HCT116 (cell line): ENCODE results near the gene RBM44. TPM values are rescaled to one million over a fixed set of nuclear protein-coding genes. Genes with fewer than 3 reads are reported as not detected.

Experiments
- ATAC-seq: fragments of 200-7000 bp; cut with Tn5 transposase; 2 replicates; pipeline ENCODE4 v1.9.1; 2020; ENCODE audit warnings: mild to moderate bottlenecking, moderate library complexity
- BruUV-seq: library from RNA; stranded (reverse); fragments of 400-500 nt; replicated peaks from 2 replicates; lab custom pipeline; 2021; lab: Mats Ljungman, UMichigan
- CTCF ChIA-PET: fragments of 300-600 bp; sonication (Branson Sonifier 250); formaldehyde crosslinking; loops from one replicate; lab custom pipeline; 2021; ENCODE audit warnings: antibody characterized with exemption; lab: Charles Lee
- POLR2A ChIA-PET: fragments of 300-600, 350-600 bp; sonication (Branson Sonifier 250); formaldehyde crosslinking; loops from one replicate; lab custom pipeline; 2021; ENCODE audit warnings: antibody characterized with exemption; lab: Charles Lee
- RAD21 ChIA-PET, 2 experiments: fragments of 300-600 bp; sonication (Branson Sonifier 250); formaldehyde crosslinking; loops; one replicate each; lab custom pipeline; 2023; ENCODE audit warnings: low total read pairs in 2 of 2; ENCODE audit not compliant: uncharacterized antibody in 2 of 2, unreplicated experiment in 2 of 2, low non-redundant PET in 1 of 2; lab: Charles Lee
- DNase-seq: peaks from one replicate; pipeline ENCODE4 v3.0.0-alpha.2; 2010; ENCODE audit warnings: low read depth, low spot score
- H2AFZ ChIP-seq: fragments of 200-600 bp; shearing (Covaris generic), sonication (generic); 2 replicates; pipeline ENCODE4 v1.6.1; 2017; ENCODE audit warnings: low read depth, mixed run types, mixed read lengths, antibody characterized with exemption, low read length; ENCODE audit not compliant: poor library complexity, severe bottlenecking
- H3K27ac ChIP-seq: 2 replicates; pipeline ENCODE4 v1.5.1; 2012; ENCODE audit warnings: low read depth, low read length
- H3K27me3 ChIP-seq: fragments of 200-600 bp; sonication (generic); 2 replicates; pipeline ENCODE4 v1.6.1; 2016; ENCODE audit warnings: mixed run types, low read length, mixed read lengths; ENCODE audit not compliant: insufficient read depth
- H3K36me3 ChIP-seq, 2 experiments: fragments of 200-500 bp in 1 of 2; fragments of 200-600 bp in 1 of 2; sonication (Bioruptor generic) in 1 of 2; sonication (generic) in 1 of 2; 2 replicates each; pipeline versions ENCODE4 v1.5.1 to v1.6.1; 2014 to 2016; ENCODE audit warnings: low read length in 2 of 2, inconsistent platforms in 1 of 2, mixed read lengths in 1 of 2, mixed run types in 1 of 2; ENCODE audit not compliant: insufficient read depth in 2 of 2, control insufficient read depth in 1 of 2
- H3K4me1 ChIP-seq, 2 experiments: fragments of 200-600 bp in 1 of 2; sonication (generic) in 1 of 2; 2 replicates each; pipeline versions ENCODE4 v1.5.1 to v1.6.1; 2012 to 2017; ENCODE audit warnings: low read length in 2 of 2, inconsistent platforms in 1 of 2, mild to moderate bottlenecking in 1 of 2, mixed read lengths in 1 of 2, mixed run types in 1 of 2, moderate library complexity in 1 of 2; ENCODE audit not compliant: insufficient read depth in 2 of 2, control insufficient read depth in 1 of 2
- H3K4me2 ChIP-seq: fragments of 200-600 bp; sonication (generic); 2 replicates; pipeline ENCODE4 v1.6.1; 2017; ENCODE audit warnings: mixed run types, low read length, mixed read lengths
- H3K4me3 ChIP-seq, 2 experiments: fragments of 200-600 bp in 1 of 2; sonication (generic) in 1 of 2; replicated peaks in 1 of 2; 2 replicates each; pipeline ENCODE4 v1.5.1; 2011 to 2016; ENCODE audit warnings: low read length in 2 of 2, control low read depth in 1 of 2, low read depth in 1 of 2, mild to moderate bottlenecking in 1 of 2, mixed read lengths in 1 of 2, mixed run types in 1 of 2
- H3K79me2 ChIP-seq: fragments of 200-600 bp; sonication (generic); 2 replicates; pipeline ENCODE4 v1.6.1; 2017; ENCODE audit warnings: mild to moderate bottlenecking, mixed run types, low read length, moderate library complexity, mixed read lengths; ENCODE audit not compliant: insufficient read depth
- H3K9ac ChIP-seq: fragments of 200-600 bp; sonication (generic); 2 replicates; pipeline ENCODE4 v1.6.1; 2016; ENCODE audit warnings: low read length, mixed read lengths
- H3K9me2 ChIP-seq: fragments of 200-600 bp; sonication (generic), shearing (Covaris generic); 2 replicates; pipeline ENCODE4 v1.6.1; 2017; ENCODE audit warnings: mixed run types, mild to moderate bottlenecking, moderate library complexity; ENCODE audit not compliant: insufficient read depth
- H3K9me3 ChIP-seq, 2 experiments: fragments of 200-500 bp in 1 of 2; fragments of 200-600 bp in 1 of 2; sonication (Bioruptor generic) in 1 of 2; sonication (generic) in 1 of 2; 2 replicates each; pipeline ENCODE4 v1.6.1; 2014 to 2017; ENCODE audit warnings: low read length in 2 of 2, mixed read lengths in 2 of 2, inconsistent platforms in 1 of 2, low read depth in 1 of 2, mild to moderate bottlenecking in 1 of 2, mixed run types in 1 of 2, moderate library complexity in 1 of 2; ENCODE audit not compliant: control insufficient read depth in 1 of 2, insufficient read depth in 1 of 2
- H4K20me1 ChIP-seq: fragments of 200-600 bp; sonication (generic), shearing (Covaris generic); 2 replicates; pipeline ENCODE4 v1.6.1; 2017; ENCODE audit warnings: mixed run types, mild to moderate bottlenecking, moderate library complexity; ENCODE audit not compliant: insufficient read depth
- CBX3 ChIP-seq: IDR thresholded peaks from 2 replicates; pipeline ENCODE4 v1.6.1; 2012; ENCODE audit warnings: low read depth
- CEBPB ChIP-seq: IDR thresholded peaks from 2 replicates; pipeline ENCODE4 v1.6.1; 2012; ENCODE audit warnings: low read depth
- EZH2phosphoT487 ChIP-seq: fragments of 200-600 bp; IDR thresholded peaks from 2 replicates; pipeline ENCODE4 v1.6.1; 2018; ENCODE audit warnings: antibody characterized with exemption, borderline replicate concordance
- FOSL1 ChIP-seq: IDR thresholded peaks from 2 replicates; pipeline ENCODE4 v1.6.1; 2012; ENCODE audit warnings: low read depth
- MAX ChIP-seq: IDR thresholded peaks from 2 replicates; pipeline ENCODE4 v1.6.1; 2012
- POLR2A ChIP-seq: IDR thresholded peaks from 2 replicates; pipeline ENCODE4 v1.7.0; 2011; ENCODE audit warnings: borderline replicate concordance; ENCODE audit not compliant: insufficient read depth, insufficient read length; ENCODE audit errors: extremely low read depth
- POLR2AphosphoS5 ChIP-seq: IDR thresholded peaks from 2 replicates; pipeline ENCODE4 v1.6.1; 2011; ENCODE audit warnings: mild to moderate bottlenecking, low read depth, low read length, moderate library complexity
- RAD21 ChIP-seq: IDR thresholded peaks from 2 replicates; pipeline ENCODE4 v1.6.1; 2012; ENCODE audit warnings: low read depth, mild to moderate bottlenecking
- SP1 ChIP-seq: IDR thresholded peaks from 2 replicates; pipeline ENCODE4 v1.6.1; 2012; ENCODE audit warnings: low read depth
- intact Hi-C: fragments of 100-400 bp; cut with micrococcal nuclease; formaldehyde crosslinking; loops from 2 replicates; pipeline ENCODE4 v1.10.0; 2022
- total RNA-seq: library from RNA; stranded (reverse); gene quantifications from one replicate; pipeline ENCODE4 v1.2.1, GENCODE V29; 2021; ENCODE audit not compliant: unreplicated experiment
- TF ChIP-seq, protein P1 (sequence below), 3 experiments: fragments of 200-600 bp in 1 of 3; sonication (generic) in 1 of 3; IDR thresholded peaks in 2 of 3; conservative IDR thresholded peaks in 1 of 3; 2 replicates each; pipeline ENCODE4 v1.5.1; 2012 to 2017; ENCODE audit warnings: low read depth in 2 of 3, low read length in 2 of 3, antibody characterized with exemption in 1 of 3, borderline replicate concordance in 1 of 3, control low read depth in 1 of 3, mild to moderate bottlenecking in 1 of 3, mixed read lengths in 1 of 3, mixed run types in 1 of 3, moderate library complexity in 1 of 3; ENCODE audit not compliant: insufficient read depth in 1 of 3
- TF ChIP-seq, protein P2 (sequence below): IDR thresholded peaks from 2 replicates; pipeline ENCODE4 v1.6.1; 2011; ENCODE audit warnings: mild to moderate bottlenecking, low read length, moderate library complexity; ENCODE audit not compliant: insufficient replicate concordance; ENCODE audit errors: extremely low read depth

The RBM44 gene
- total RNA-seq, 1 experiment from 2014 or later = 0.54 TPM

DNA sequence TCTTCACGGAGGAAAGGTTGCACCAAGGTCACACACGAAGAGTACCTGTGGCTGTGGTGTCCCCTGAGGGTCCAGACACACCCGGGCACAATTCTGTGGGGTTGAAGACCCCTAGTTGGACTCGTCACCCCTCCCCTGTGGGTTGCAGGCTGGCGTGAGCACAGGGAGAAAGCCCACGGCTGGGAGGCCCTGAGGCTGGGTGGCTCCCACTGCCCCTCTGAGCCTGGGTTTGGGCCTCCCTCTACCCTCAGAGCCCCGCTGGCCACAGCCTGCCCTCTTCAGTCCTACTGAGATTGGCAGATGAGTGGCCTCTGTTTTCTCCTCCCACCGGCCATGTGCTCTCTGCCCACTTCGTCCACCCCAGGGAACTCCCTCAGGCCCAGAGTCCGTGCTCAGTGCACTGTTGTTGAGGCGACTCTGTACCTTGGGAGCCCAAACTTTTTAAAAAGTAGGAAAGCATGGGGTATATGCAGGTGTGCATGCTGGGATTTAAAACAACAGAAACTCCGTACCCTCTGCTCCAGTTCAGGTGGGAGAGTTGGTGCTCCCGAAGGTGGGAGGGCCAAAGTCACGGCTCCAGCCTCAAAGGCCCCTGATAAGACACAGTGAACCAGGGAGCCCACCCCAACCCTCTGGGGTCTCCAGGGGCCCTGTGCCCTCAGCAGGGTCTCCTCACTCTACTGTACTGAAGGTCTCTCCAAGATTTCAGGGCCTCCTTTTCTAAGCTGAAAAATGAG lies 79.9 kb downstream of the RBM44 start:
- no peaks in the 10 kb centered on the region for H4K20me1 ChIP-seq
- peaks cover 12 to 20% of the 10 kb centered on the region in 2 experiments for H3K4me1 ChIP-seq
- no peaks in the 10 kb centered on the region for H3K9me2 ChIP-seq
- intact Hi-C loops = no loop called here
- H3K27me3 ChIP-seq = no peaks in the 10 kb centered on the region
- POLR2A ChIA-PET = no interaction called here
- H3K4me2 ChIP-seq = no peak overlapping the region
- TF ChIP-seq CBX3 (no peak), SP1 (no peak), POLR2AphosphoS5 (no peak), FOSL1 (no peak), EZH2phosphoT487 (no peak), MAX (no peak), POLR2A (no peak), RAD21 (no peak), CEBPB (no peak)
- TF ChIP-seq, protein P1, sequence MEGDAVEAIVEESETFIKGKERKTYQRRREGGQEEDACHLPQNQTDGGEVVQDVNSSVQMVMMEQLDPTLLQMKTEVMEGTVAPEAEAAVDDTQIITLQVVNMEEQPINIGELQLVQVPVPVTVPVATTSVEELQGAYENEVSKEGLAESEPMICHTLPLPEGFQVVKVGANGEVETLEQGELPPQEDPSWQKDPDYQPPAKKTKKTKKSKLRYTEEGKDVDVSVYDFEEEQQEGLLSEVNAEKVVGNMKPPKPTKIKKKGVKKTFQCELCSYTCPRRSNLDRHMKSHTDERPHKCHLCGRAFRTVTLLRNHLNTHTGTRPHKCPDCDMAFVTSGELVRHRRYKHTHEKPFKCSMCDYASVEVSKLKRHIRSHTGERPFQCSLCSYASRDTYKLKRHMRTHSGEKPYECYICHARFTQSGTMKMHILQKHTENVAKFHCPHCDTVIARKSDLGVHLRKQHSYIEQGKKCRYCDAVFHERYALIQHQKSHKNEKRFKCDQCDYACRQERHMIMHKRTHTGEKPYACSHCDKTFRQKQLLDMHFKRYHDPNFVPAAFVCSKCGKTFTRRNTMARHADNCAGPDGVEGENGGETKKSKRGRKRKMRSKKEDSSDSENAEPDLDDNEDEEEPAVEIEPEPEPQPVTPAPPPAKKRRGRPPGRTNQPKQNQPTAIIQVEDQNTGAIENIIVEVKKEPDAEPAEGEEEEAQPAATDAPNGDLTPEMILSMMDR (IDR thresholded peaks at IDR 0.05 in 2 of 3, conservative IDR thresholded peaks at IDR 0.05 in 1 of 3; ENCODE audit: borderline replicate concordance in 1 of 3, insufficient read depth in 1 of 3, low read depth in 2 of 3, low read length in 2 of 3) = no peak
- TF ChIP-seq, protein P2, sequence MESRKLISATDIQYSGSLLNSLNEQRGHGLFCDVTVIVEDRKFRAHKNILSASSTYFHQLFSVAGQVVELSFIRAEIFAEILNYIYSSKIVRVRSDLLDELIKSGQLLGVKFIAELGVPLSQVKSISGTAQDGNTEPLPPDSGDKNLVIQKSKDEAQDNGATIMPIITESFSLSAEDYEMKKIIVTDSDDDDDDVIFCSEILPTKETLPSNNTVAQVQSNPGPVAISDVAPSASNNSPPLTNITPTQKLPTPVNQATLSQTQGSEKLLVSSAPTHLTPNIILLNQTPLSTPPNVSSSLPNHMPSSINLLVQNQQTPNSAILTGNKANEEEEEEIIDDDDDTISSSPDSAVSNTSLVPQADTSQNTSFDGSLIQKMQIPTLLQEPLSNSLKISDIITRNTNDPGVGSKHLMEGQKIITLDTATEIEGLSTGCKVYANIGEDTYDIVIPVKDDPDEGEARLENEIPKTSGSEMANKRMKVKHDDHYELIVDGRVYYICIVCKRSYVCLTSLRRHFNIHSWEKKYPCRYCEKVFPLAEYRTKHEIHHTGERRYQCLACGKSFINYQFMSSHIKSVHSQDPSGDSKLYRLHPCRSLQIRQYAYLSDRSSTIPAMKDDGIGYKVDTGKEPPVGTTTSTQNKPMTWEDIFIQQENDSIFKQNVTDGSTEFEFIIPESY = no peak
- no peak for ATAC-seq
- CTCF ChIA-PET = no interaction called here
- no peak overlapping the region for H3K9ac ChIP-seq
- H3K79me2 ChIP-seq = no peaks in the 10 kb centered on the region
- H3K36me3 ChIP-seq = peaks cover 0 to 6% of the 10 kb centered on the region in 2 experiments; a peak in 1 of 4 replicates
- no peak overlapping the region for H3K4me3 ChIP-seq
- no peaks in the 10 kb centered on the region for H3K9me3 ChIP-seq
- no peak for DNase-seq
- no peak overlapping the region for H2AFZ ChIP-seq
- RAD21 ChIA-PET = no interaction called here
- no peak overlapping the region for H3K27ac ChIP-seq
- no TSS peak for BruUV-seq
